ENCODE measurements around the gene DHRS7. TPM values are rescaled to one million over a fixed set of nuclear protein-coding genes. Genes with fewer than 3 reads are reported as not detected.

The DHRS7 gene
- total and polyA plus RNA-seq, 12 donors, result 24.5 to 73.9 (median 33.1) TPM

DNA sequence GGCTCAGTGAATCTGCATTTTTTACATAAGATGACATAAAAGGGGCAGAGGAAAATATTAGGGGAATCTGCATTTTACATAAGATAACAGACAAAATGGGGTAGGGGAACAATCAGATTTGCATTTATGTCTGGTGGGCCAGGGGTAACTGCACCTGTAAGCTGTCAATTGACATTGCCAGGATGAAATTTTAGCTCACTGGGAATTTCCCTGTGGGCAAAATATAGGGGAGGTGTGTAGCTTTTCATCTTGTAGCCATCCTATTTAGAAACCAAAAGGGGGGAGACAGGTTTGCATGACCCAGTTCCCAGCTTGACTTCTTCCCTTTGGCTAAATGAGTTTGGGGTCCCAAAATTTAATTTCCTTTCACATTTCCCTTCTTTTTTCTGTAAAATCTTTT is 70.0 kb downstream of the DHRS7 start:
- Histone ChIP-seq H3K9me3 (no peaks in the 10 kb centered on the region), H3K27ac (peak overlapping the region in 7 of 10 donors; percentile 28 to 99 (median 97)), H3K4me1 (peaks cover 0 to 63% (median 43%) of the 10 kb centered on the region in 9 donors), H3K36me3 (peaks cover 0 to 18% (median 0%) of the 10 kb centered on the region in 9 donors), H3K4me3 (peak overlapping the region in 3 of 10 donors; percentile 69 to 81 (median 76)), H3K27me3 (no peaks in the 10 kb centered on the region)
- ATAC-seq (no peak), DNase-seq (no peak)
- intact Hi-C loops (cut with DNase I), result loop anchor here in 1 of 10 donors (10.0 kb wide), 1 partner anchor 70 kb away; the partner anchor contains the start of gene DHRS7
- TF ChIP-seq, protein P1, sequence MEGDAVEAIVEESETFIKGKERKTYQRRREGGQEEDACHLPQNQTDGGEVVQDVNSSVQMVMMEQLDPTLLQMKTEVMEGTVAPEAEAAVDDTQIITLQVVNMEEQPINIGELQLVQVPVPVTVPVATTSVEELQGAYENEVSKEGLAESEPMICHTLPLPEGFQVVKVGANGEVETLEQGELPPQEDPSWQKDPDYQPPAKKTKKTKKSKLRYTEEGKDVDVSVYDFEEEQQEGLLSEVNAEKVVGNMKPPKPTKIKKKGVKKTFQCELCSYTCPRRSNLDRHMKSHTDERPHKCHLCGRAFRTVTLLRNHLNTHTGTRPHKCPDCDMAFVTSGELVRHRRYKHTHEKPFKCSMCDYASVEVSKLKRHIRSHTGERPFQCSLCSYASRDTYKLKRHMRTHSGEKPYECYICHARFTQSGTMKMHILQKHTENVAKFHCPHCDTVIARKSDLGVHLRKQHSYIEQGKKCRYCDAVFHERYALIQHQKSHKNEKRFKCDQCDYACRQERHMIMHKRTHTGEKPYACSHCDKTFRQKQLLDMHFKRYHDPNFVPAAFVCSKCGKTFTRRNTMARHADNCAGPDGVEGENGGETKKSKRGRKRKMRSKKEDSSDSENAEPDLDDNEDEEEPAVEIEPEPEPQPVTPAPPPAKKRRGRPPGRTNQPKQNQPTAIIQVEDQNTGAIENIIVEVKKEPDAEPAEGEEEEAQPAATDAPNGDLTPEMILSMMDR (IDR thresholded peaks at IDR 0.05), result no peak

- Histone ChIP-seq H3K27ac (peak overlapping the region in 8 of 10 donors; percentile 17 to 99 (median 97)), H3K4me3 (peak overlapping the region in 6 of 10 donors; percentile 12 to 90 (median 78)), H3K9me3 (no peaks in the 10 kb centered on the region), H3K36me3 (peaks cover 0 to 18% (median 0%) of the 10 kb centered on the region in 9 donors), H3K27me3 (no peaks in the 10 kb centered on the region), H3K4me1 (peaks cover 0 to 62% (median 39%) of the 10 kb centered on the region in 9 donors)
- no peak for ATAC-seq
- TF ChIP-seq, protein P1 (IDR thresholded peaks at IDR 0.05), result no peak
- peak in 1 of 2 donors; percentile 13 for DNase-seq
- 38 to 43% methylated on average over 5 of the region's 5 CpGs for WGBS, 2 donors
- intact Hi-C loops (cut with DNase I), result loop anchor here in 6 of 10 donors (5.0 to 10.0 kb wide), 5 partner anchors 58 to 158 kb away; partner anchors contain the start of genes DHRS7 (in 3 of the 6) and PPM1A (in 3 of the 6)
These were observed 70.8 kb downstream of the DHRS7 start for GRCh38 chr14:60094306-60094897.

Other genes starting within 250 kb of the DHRS7 start
- gene LRRC9, start 245.3 kb downstream of the DHRS7 start, total RNA-seq, result 1 to 10 TPM in 1 of 10 donors, under 1 TPM in 6, not detected in 3; 0.07 to 1.7 (median 0.32) TPM
- gene LRRC9, start 245.3 kb downstream of the DHRS7 start, polyA plus RNA-seq, result under 1 TPM in 1 of 2 donors, not detected in 1; 0.01 TPM
- gene PCNX4, start 73.5 kb downstream of the DHRS7 start, total RNA-seq, result 10 to 100 TPM; 24.7 to 56.7 (median 35.2) TPM
- gene PCNX4, start 73.5 kb downstream of the DHRS7 start, polyA plus RNA-seq, result 10 to 100 TPM; 10.9 to 25.4 TPM
- 100 to 1,000 TPM in 5 of 10 donors, 10 to 100 TPM in 5; 79.9 to 122 (median 101) TPM for gene PPM1A, start 83.8 kb upstream of the DHRS7 start, total RNA-seq
- 10 to 100 TPM; 27.0 to 29.0 TPM for gene PPM1A, start 83.8 kb upstream of the DHRS7 start, polyA plus RNA-seq

Data from heart right ventricle (tissue), 16 donors.